Erythroblast (primary cell): Measurements from ENCODE around the gene NPLOC4.

Experiments
- DNase-seq, 2 experiments: peaks; one replicate each; lab custom pipeline; 2025; lab: John Stamatoyannopoulos, UW
- GATA1 ChIP-seq: IDR thresholded peaks from 2 replicates; pipeline ENCODE4 v1.6.1; 2011; ENCODE audit warnings: low read depth, mild to moderate bottlenecking, control low read depth, low read length, moderate library complexity
- POLR2A ChIP-seq: IDR thresholded peaks from 2 replicates; pipeline ENCODE4 v1.6.1; 2011; ENCODE audit warnings: mild to moderate bottlenecking, low read length

Gene NPLOC4

DNA sequence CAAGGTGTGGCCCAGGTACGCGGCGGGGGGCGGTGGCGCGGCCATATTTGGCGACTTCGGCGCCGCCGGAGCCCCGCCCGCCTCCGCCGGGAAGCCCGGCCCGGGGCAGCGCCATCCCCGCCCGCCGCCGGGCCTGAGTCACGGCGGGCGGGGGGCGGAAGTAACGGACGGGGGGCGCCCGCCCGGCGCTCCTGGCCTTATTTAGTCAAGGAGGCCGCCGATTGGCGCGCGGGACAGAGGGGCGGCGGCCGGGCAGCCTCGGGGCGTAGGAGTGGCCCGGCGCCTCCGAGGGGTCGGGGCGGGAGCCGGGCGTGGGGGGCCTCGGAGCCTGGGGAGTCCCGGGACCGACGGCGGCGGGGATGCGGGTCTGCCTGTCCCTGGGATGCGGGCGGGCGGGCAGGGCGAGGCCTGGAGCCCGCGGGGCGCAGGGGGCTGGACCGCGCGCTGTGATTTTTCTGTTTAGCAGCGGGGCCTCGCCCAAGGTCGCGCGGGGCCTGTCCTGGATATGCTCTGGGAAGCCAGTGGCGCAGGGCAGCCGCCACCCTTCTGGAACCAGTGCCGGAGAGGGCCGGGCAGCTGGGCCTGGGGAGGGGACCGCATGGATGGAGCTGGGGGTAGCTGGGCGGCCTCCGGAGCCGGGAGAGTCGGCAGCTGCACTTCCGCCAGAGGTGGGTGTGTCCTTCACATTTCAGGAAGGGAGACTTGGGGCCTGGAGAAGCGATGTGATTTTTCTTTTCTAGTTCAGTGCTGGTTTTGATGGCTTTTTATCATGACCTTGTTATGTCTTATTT is 122.0 kb downstream of the NPLOC4 start:
- DNase-seq: peak in 1 of 2 experiments; percentile 27

DNA sequence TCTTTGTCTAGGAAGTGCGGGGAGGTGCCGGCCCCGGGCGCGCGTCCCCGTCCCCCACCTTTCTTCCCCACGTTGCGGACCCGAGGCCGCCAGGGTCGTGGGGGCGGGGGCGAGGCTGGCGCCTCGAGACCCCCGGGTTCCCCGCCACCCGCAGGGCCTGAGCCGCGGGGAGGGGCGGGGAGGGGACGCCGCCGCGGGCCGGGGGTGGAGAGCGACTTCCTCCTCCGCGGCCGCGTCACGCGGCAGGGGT is 122.5 kb downstream of the NPLOC4 start:
- no peak for TF ChIP-seq POLR2A
- TF ChIP-seq GATA1: no peak
- DNase-seq: no peak

More for the DNA sequence above, 122.0 kb downstream of the NPLOC4 start:
- TF ChIP-seq GATA1: no peak
- TF ChIP-seq POLR2A: no peak

DNA sequence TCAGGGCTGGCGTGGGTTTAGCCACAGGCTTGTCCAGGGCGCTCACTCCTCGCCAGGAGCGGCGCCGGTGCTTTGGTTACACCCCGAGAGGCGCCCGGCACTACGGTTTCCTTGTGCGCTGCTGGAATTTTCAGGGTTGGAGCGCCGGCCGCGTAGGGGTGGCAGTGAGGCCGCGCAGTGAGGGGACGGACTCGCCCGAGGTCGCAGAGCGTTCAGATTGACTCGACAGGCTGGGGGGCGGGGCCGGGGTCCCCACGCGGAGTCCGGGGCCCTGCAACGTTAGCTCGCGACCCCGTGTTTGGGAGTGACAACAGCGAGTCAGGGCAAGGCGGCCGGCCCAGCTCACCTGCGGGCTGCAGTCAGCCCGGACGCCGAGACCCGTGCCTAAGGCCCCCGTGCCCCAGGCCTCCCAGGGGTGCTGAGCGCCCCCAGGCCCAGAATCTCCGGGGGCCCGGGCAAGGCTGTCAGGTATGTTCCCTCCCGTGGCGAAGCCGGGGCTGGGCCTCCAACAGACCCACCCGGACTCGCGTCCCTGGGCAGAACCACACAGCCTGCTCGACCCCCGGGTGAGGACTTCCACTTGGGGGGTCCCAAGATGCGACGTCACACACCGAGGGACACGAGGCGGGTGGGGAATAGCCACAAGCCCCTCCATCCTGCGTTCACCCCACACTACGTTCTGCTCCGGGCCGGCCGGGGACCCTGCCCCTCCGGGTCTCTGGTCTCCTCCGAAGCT is 123.0 kb downstream of the NPLOC4 start:
- DNase-seq: peak; percentile 36 to 58
- TF ChIP-seq GATA1 (no peak), POLR2A (no peak)

DNA sequence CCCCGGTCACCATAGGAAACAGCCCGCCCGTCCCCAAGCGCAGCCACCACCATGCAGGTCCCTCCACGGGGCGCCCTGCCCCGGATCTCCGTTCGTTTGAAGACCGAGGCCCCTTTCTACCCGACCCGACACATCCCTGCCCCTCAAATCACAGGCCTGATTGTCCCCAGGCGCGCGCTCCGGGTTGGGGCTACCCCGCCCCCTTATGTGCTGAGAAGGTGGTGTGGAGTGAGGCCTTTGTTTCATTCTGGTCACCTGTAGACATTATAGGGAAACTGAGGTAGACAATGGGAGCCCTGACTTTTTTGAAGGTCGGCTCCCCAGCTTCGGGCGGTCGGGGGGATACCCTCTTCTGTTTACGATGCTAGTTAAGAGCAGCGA is 123.5 kb downstream of the NPLOC4 start:
- no peak for TF ChIP-seq GATA1
- TF ChIP-seq POLR2A: no peak
- peak; percentile 52 to 63 for DNase-seq

DNA sequence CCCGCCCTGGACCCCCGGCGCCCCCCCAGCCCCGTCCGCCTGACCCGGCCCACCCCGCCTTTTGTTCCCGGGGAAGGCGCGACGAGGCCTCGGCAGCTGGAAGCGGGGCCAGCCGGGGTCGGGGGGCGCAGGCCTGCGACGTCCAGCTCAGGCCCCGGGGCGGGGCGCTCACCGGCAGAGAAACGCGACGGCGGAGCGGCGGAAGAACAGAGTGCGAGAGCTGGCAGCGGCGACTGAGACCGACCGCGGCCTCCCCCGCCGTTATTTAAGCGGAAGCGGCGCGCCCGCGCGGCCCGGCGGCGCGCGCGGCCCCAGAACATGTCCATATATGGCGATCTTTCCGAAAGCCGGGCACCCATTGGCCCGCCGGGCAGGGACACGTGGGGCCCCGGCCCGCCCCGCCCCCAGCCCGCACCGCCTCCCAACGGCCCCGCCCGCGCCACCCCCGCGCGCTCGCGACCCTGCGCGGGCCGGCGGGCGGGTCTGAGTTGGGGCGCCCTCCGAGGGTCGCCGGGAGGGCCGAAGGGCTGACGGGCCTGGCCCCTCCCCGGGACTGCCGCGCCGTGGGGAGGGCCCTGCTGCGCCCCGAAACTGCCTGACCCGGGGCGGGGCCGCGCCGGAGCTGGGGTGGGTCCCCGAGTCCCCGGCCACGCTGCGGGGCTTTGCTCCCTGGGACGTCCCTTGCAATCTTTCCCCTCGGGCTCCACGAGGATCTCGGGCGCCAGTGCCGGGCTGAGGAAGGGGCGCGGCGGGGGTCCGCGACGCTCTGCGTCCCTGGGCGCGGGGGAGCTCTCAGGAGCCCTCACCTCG is 124.1 kb downstream of the NPLOC4 start, which contains the start of gene ACTG1:
TSS of gene ACTG1 (minus strand) at position 238 of the 810 bp plus-strand sequence. CDS start 445 bp downstream, outside the sequence.
- peak; percentile 90 to 94 for DNase-seq
- TF ChIP-seq POLR2A (peak; percentile 57), GATA1 (no peak)

DNA sequence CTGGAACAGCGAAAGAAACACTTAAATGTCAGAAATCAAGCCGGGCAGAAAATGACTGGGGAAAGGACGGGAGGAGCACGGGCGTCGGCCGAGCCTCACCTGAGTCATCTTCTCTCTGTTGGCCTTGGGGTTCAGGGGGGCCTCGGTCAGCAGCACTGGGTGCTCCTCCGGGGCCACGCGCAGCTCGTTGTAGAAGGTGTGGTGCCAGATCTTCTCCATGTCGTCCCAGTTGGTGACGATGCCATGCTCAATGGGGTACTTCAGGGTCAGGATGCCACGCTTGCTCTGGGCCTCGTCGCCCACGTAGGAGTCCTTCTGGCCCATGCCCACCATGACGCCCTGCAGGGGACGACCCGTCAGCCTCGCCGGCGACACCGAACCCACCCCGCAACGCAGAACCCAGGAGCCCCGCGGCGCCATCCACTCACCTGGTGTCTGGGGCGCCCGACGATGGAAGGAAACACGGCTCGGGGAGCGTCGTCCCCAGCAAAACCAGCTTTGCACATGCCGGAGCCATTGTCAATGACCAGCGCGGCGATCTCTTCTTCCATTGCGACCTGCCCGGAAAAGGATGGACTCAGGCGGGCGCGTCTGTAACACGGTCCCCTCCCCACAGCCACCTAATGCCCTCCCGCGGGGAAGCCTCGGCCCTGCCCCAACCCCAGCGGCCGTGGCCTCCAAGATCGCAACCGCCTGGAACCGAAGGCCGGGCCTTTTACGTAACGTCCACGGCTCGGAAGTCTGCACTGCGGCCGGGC is 124.9 kb downstream of the NPLOC4 start:
- TF ChIP-seq GATA1 (no peak), POLR2A (no peak)
- peak; percentile 69 to 80 for DNase-seq

DNA sequence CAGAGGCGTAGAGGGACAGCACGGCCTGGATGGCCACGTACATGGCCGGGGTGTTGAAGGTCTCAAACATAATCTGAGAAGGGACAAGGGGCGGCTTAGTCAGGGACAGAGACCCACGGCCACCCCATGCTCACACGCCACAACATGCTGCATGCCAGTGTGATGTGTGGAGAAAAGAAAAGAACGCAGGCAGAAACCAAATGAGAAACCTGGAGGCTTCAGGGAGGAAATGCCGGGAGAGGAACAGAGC is 125.4 kb downstream of the NPLOC4 start:
- no peak for DNase-seq
- TF ChIP-seq POLR2A (no peak), GATA1 (no peak)

DNA sequence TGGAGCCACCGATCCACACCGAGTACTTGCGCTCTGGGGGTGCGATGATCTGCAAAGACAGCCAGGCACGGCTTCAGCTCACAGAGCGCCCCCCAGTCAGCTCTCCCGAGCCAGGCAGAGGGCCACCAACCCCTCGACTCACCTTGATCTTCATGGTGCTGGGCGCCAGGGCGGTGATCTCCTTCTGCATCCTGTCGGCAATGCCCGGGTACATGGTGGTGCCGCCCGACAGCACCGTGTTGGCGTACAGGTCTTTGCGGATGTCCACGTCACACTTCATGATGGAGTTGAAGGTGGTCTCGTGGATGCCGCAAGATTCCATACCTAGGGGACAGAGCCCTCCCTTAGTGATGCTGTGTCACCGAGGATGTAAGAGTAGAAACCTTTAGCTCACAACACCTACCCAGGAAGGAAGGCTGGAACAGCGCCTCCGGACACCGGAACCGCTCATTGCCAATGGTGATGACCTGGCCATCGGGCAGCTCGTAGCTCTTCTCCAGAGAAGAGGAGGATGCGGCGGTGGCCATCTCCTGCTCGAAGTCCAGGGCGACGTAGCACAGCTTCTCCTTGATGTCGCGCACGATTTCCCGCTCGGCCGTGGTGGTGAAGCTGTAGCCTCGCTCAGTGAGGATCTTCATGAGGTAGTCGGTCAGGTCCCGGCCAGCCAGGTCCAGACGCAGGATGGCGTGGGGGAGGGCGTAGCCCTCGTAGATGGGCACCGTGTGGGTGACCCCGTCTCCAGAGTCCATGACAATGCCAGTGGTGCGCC is 125.9 kb downstream of the NPLOC4 start:
- no peak for TF ChIP-seq GATA1
- no peak for TF ChIP-seq POLR2A

DNA sequence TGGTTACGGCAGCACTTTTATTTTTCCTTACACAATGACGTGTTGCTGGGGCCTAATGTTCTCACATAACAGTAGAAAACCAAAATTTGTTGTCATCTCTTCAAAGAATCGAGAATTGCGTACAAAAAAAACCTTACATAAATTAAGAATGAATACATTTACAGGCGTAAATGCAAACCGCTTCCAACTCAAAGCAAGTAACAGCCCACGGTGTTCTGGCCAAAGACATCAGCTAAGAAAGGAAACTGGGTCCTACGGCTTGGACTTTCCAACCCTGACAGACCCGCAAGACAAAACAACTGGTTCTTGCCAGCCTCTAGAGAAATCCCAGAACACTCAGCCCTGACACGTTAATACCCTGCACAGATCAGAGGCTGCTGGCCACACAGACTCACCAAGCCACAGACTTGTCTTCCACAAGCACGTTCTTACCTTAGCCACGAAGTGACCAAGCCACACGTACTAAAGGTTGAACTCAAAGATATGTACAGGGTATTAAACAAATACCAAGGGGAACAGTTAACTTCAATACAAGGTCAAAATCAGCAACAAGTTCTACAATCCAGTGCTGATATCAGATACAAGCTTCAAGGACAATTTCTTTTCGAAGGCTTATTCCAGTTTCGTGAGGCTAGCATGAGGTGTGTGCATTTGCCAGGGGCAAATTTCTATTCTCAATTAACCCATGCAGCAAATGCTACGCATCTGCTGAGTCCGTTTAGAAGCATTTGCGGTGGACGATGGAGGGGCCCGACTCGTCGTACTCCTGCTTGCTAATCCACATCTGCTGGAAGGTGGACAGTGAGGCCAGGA is 126.7 kb downstream of the NPLOC4 start:
- peak in 1 of 2 experiments; percentile 32 for DNase-seq
- TF ChIP-seq POLR2A: no peak
- TF ChIP-seq GATA1: no peak

More for the DNA sequence above, 125.9 kb downstream of the NPLOC4 start:
- DNase-seq: peak in 1 of 2 experiments; percentile 48

DNA sequence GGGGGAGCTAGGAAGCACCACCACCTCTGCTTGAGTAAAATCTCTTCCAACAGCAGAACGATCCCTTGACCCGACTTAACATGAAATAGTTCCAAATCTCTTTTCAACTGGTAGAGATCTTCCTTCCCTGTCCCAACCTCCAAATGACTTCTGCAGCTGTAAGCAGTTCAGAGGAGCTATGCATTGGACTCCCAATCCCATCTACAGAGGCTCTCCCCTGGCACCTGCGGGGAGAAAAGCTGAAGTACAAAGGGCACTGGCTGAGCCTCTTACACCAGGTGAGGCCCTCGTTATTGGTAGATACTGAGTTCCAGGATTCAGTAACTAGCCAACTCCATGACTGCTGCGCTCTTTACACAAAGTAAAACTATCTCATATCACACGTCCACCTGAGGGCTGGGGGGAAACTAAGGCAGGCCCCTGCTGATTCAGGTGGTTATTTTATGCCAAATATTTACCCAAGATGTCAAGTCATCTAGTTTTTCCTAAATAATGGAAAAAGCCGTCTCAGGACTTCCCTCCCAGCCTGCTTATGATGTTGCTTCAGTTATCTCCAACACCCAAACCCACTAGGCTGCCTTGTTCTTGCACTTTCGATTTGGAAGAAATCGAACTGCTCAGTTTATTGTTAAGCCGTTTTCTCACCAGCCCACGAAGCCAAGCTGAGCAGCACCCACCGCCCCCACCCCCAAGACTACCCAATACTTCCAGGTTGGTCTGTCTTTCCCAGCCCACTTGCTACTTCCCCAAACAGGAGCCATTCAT is 127.5 kb downstream of the NPLOC4 start:
- TF ChIP-seq GATA1 (no peak), POLR2A (peak; percentile 52)
- DNase-seq: peak in 1 of 2 experiments; percentile 32

DNA sequence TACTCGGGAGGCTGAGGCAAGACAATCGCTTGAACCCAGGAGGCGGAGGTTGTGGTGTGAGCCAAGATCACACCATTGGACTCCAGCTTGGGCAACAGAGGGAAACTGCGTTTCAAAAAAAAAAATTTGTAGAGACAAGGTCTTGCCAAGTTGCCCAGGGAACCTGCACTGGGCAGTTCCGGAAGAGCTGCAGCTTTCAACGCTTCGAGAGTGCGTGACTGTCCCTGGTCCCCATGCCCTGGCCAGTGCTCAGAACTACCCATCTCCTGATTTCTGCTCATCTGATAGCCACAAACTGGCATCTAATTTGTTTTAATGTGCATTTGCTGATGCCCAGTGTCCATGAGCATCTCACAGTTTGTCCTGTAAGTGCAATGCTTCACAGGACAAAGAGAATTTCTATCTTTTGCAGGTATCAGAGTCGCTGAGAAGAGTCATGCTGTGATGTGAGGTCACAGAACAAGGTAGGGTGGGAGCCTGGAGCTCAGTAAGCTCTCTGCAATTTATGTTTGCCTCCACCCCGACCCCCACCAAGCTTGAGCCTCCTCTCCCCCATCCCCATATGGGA is 128.2 kb downstream of the NPLOC4 start:
- TF ChIP-seq GATA1: no peak
- DNase-seq: no peak
